ENCODE results near the gene TRPM7.

Gene TRPM7

GRCh38 chr15:50562735-50563640 is 123.6 kb downstream of the TRPM7 start:
- DNase-seq (ENCODE audit: low read depth): no peak

GRCh38 chr15:50558012-50558411 is 128.6 kb downstream of the TRPM7 start:
- no peak for DNase-seq (ENCODE audit: low read depth)

GRCh38 chr15:50556642-50557371 is 129.8 kb downstream of the TRPM7 start:
- no peak for DNase-seq (ENCODE audit: low read depth)

- DNase-seq (ENCODE audit: low read depth): no peak
Measured at GRCh38 chr15:50552238-50552637, 134.4 kb downstream of the TRPM7 start.

- no peak for DNase-seq (ENCODE audit: low read depth)
Measured at GRCh38 chr15:50549326-50549725, 137.3 kb downstream of the TRPM7 start.

- no peak for DNase-seq (ENCODE audit: low read depth)
Measured at GRCh38 chr15:50546566-50546965, 140.0 kb downstream of the TRPM7 start, which contains the start of gene USP50. TSS of gene USP50 (minus strand) at chr15:50546666. CDS start at chr15:50546525, 141 bp downstream.

- no peak for DNase-seq (ENCODE audit: low read depth)
Measured at GRCh38 chr15:50544368-50544767, 142.2 kb downstream of the TRPM7 start.

- no peak for DNase-seq (ENCODE audit: low read depth)
Measured at GRCh38 chr15:50543556-50543955, 143.0 kb downstream of the TRPM7 start.

GRCh38 chr15:50542887-50543210 is 143.7 kb downstream of the TRPM7 start:
- DNase-seq (ENCODE audit: low read depth): no peak

- DNase-seq (ENCODE audit: low read depth): no peak
Measured at GRCh38 chr15:50531766-50532165, 154.8 kb downstream of the TRPM7 start.

- no peak for DNase-seq (ENCODE audit: low read depth)
Measured at GRCh38 chr15:50531163-50531562, 155.4 kb downstream of the TRPM7 start.

GRCh38 chr15:50523851-50524251 is 162.7 kb downstream of the TRPM7 start:
- DNase-seq (ENCODE audit: low read depth): no peak

- no peak for DNase-seq (ENCODE audit: low read depth)
Measured at GRCh38 chr15:50519740-50520425, 166.7 kb downstream of the TRPM7 start.

- no peak for DNase-seq (ENCODE audit: low read depth)
Measured at GRCh38 chr15:50513001-50513400, 173.6 kb downstream of the TRPM7 start.

Data from activated T-helper 1 cell treated with Interleukin-2 at 50 U/mL for 16 hours (primary cell).